HepG2 (cell line): ENCODE results near the gene GFOD1. TPM values are rescaled to one million over a fixed set of nuclear protein-coding genes. Genes with fewer than 3 reads are reported as not detected.

Experiments
- ATAC-seq: fragments of 200-7000 bp; cut with Tn5 transposase; 3 replicates; pipeline ENCODE4 v1.9.1; 2020; ENCODE audit warnings: mild to moderate bottlenecking, moderate library complexity
- BruUV-seq: library from RNA; stranded (reverse); fragments of 400-500 nt; replicated peaks from 2 replicates; lab custom pipeline; 2021; lab: Mats Ljungman, UMichigan
- CTCF ChIA-PET: fragments of 300-600 bp; formaldehyde crosslinking; extraction: SDS; loops from one replicate; lab custom pipeline; 2021; ENCODE audit warnings: low total read pairs, inconsistent platforms, low intra/inter-chr PET ratio; lab: Yijun Ruan, JAX
- POLR2A ChIA-PET: fragments of 350-600 bp; sonication (Branson Sonifier 250); formaldehyde crosslinking; loops from one replicate; lab custom pipeline; 2020; ENCODE audit warnings: antibody characterized with exemption, inconsistent platforms; lab: Yijun Ruan, JAX
- DNase-seq: peaks from one replicate; pipeline ENCODE4 v3.0.0-alpha.2; 2015; ENCODE audit warnings: low spot score
- FAIRE-seq: peaks from 3 replicates; lab custom pipeline; 2011; peaks lifted over from hg19 to GRCh38; lab: Jason Lieb, UNC
- H2AFZ ChIP-seq: one replicate; pipeline ENCODE4 v1.6.1; 2011; ENCODE audit warnings: low read length, inconsistent platforms
- H3K27ac ChIP-seq: fragments of 300-600 bp; 3 replicates; pipeline ENCODE4 v1.8.0; 2011; ENCODE audit warnings: mixed run types, mild to moderate bottlenecking, mixed read lengths, low read length, inconsistent platforms; ENCODE audit not compliant: insufficient read depth; ENCODE audit errors: extremely low read length
- H3K27me3 ChIP-seq, 2 experiments: fragments of 200-600 bp in 1 of 2; 2 replicates in 1 of 2; 3 replicates in 1 of 2; pipeline versions ENCODE4 v1.6.0 to v1.8.0; 2011; ENCODE audit warnings: low read length in 2 of 2, mild to moderate bottlenecking in 2 of 2, moderate library complexity in 2 of 2, inconsistent platforms in 1 of 2; ENCODE audit not compliant: insufficient read depth in 2 of 2, control insufficient read depth in 1 of 2
- H3K36me3 ChIP-seq, 2 experiments: fragments of 200-600 bp in 1 of 2; replicated peaks in 1 of 2; 2 replicates in 1 of 2; 3 replicates in 1 of 2; pipeline versions ENCODE4 v1.5.1 to v1.8.0; 2011; ENCODE audit warnings: low read length in 2 of 2, inconsistent platforms in 1 of 2; ENCODE audit not compliant: insufficient read depth in 2 of 2, control insufficient read depth in 1 of 2
- H3K4me1 ChIP-seq: 2 replicates; pipeline ENCODE4 v1.5.1; 2012; ENCODE audit warnings: low read length, inconsistent platforms; ENCODE audit not compliant: insufficient read depth
- H3K4me2 ChIP-seq: 2 replicates; pipeline ENCODE4 v1.6.0; 2011; ENCODE audit warnings: low read depth, low read length, inconsistent platforms
- H3K4me3 ChIP-seq, 3 experiments: fragments of 200-600 bp in 1 of 3; sonication (generic), shearing (Covaris generic) in 1 of 3; replicated peaks in 1 of 3; 2 replicates each; pipeline ENCODE4 v1.5.1; 2011 to 2016; ENCODE audit warnings: low read length in 3 of 3, inconsistent platforms in 2 of 3, low read depth in 2 of 3, mild to moderate bottlenecking in 2 of 3, control low read depth in 1 of 3, mixed read lengths in 1 of 3; ENCODE audit not compliant: insufficient read depth in 1 of 3
- H3K79me2 ChIP-seq: one replicate; pipeline ENCODE4 v1.6.1; 2011; ENCODE audit warnings: low read length, inconsistent platforms; ENCODE audit not compliant: insufficient read depth
- H3K9ac ChIP-seq: 2 replicates; pipeline ENCODE4 v1.6.0; 2011; ENCODE audit warnings: mild to moderate bottlenecking, low read depth, low read length, inconsistent platforms; ENCODE audit not compliant: insufficient read depth
- H3K9me3 ChIP-seq: 2 replicates; pipeline ENCODE4 v1.5.1; 2012; ENCODE audit warnings: mild to moderate bottlenecking, low read length
- H4K20me1 ChIP-seq: 2 replicates; pipeline ENCODE4 v1.6.0; 2011; ENCODE audit warnings: inconsistent platforms, mild to moderate bottlenecking, low read length, moderate library complexity; ENCODE audit not compliant: insufficient read depth
- ETV5 ChIP-seq: IDR thresholded peaks from 2 replicates; pipeline ENCODE4 v1.6.1; 2018; ENCODE audit warnings: missing biosample characterization, missing genetic modification reagents, inconsistent platforms, borderline replicate concordance
- KAT8 ChIP-seq: IDR thresholded peaks from 2 replicates; pipeline ENCODE4 v1.6.1; 2016; ENCODE audit warnings: missing genetic modification reagents, missing compliant biosample characterization
- KDM2A ChIP-seq: sonication (generic); formaldehyde crosslinking; IDR thresholded peaks from 2 replicates; pipeline ENCODE4 v1.4.0; 2020; ENCODE audit warnings: low read depth, missing genetic modification reagents, borderline replicate concordance
- MNT ChIP-seq: fragments of 450-650 bp; IDR thresholded peaks from 2 replicates; pipeline ENCODE4 v1.6.1; 2016
- MYPOP ChIP-seq: sonication (generic); formaldehyde crosslinking; IDR thresholded peaks from 2 replicates; pipeline ENCODE4 v1.8.1; 2023; ENCODE audit warnings: mild to moderate bottlenecking, moderate library complexity, missing genetic modification reagents
- PREB ChIP-seq: sonication (generic); formaldehyde crosslinking; IDR thresholded peaks from 2 replicates; pipeline ENCODE4 v1.4.0; 2020; ENCODE audit warnings: missing genetic modification reagents
- RXRA ChIP-seq: sonication (generic); formaldehyde crosslinking; IDR thresholded peaks from 2 replicates; pipeline ENCODE4 v1.5.1; 2020; ENCODE audit warnings: missing genetic modification reagents
- SMARCE1 ChIP-seq: fragments of 450-650 bp; IDR thresholded peaks from 2 replicates; pipeline ENCODE4 v1.6.1; 2017; ENCODE audit warnings: borderline replicate concordance
- ZNF10 ChIP-seq: sonication (generic); formaldehyde crosslinking; IDR thresholded peaks from 2 replicates; pipeline ENCODE4 v1.4.0; 2020; ENCODE audit warnings: mild to moderate bottlenecking, low read depth, missing genetic modification reagents, borderline replicate concordance
- ZNF274 ChIP-seq: sonication (generic); formaldehyde crosslinking; IDR thresholded peaks from 2 replicates; pipeline ENCODE4 v1.5.1; 2020; ENCODE audit warnings: mild to moderate bottlenecking, missing genetic modification reagents
- ZNF574 ChIP-seq: sonication (generic); formaldehyde crosslinking; IDR thresholded peaks from 2 replicates; pipeline ENCODE4 v1.4.0; 2020; ENCODE audit warnings: missing genetic modification reagents
- ZNF678 ChIP-seq: sonication (generic); formaldehyde crosslinking; IDR thresholded peaks from 2 replicates; pipeline ENCODE4 v1.4.0; 2020; ENCODE audit warnings: mild to moderate bottlenecking, missing genetic modification reagents
- WGBS: methylation state at CpG from one replicate; pipeline ENCODE4 v1.1.6; 2017; ENCODE audit warnings: low lambda C conversion rate; 5-methylcytosine and 5-hydroxymethylcytosine counted together
- in situ Hi-C: cut with HindIII; loops from 2 replicates; pipeline ENCODE4 v1.10.0; 2017; ENCODE audit warnings: low pct_unique_long_range_greater_than_20kb; ENCODE audit not compliant: extremely low pct_ligation_motif_present
- intact Hi-C: fragments of 100-400 bp; cut with micrococcal nuclease; formaldehyde crosslinking; loops from one replicate; pipeline ENCODE4 v1.10.0; 2022; ENCODE audit not compliant: unreplicated experiment
- polyA plus RNA-seq, 8 experiments: library from polyadenylated mRNA; depleted of rRNA in 3 of 8; stranded (reverse) in 7 of 8; unstranded in 1 of 8; fragments of >200 nt; fragmentation: Illumina TruSeq in 4 of 8; extraction: Trizol in 4 of 8; gene quantifications; 2 replicates each; pipeline versions ENCODE4 v1.2.1 to v1.2.3, GENCODE V29; 2011 to 2016; ENCODE audit warnings: low read depth in 4 of 8, missing spikeins in 1 of 8, mixed read lengths in 1 of 8; ENCODE audit not compliant: insufficient read depth in 1 of 8
- total RNA-seq, 5 experiments: library from RNA; depleted of rRNA; stranded (reverse); fragments of >200 nt; fragmentation: Illumina TruSeq; extraction: Trizol; gene quantifications; 2 replicates each; pipeline ENCODE4 v1.2.3, GENCODE V29; 2016; ENCODE audit warnings: low read depth in 1 of 5

GFOD1 gene
- total and polyA plus RNA-seq, 2 of the 13 experiments (the other 11 are each of a cell fraction or from before 2014, with no cell fraction given): 1.9 to 6.4 TPM

- TF ChIP-seq RXRA: no peak
- TF ChIP-seq SMARCE1: no peak
- TF ChIP-seq KDM2A (CRISPR knock-in tag): no peak
- TF ChIP-seq ZNF10 (CRISPR knock-in tag): no peak
- TF ChIP-seq PREB (CRISPR knock-in tag): no peak
- TF ChIP-seq ETV5 (CRISPR knock-in tag): no peak
- no peak for TF ChIP-seq MYPOP (CRISPR knock-in tag)
- no peak for TF ChIP-seq ZNF678 (CRISPR knock-in tag)
- no peak for TF ChIP-seq ZNF574 (CRISPR knock-in tag)
- no peak for TF ChIP-seq KAT8 (CRISPR knock-in tag)
- TF ChIP-seq ZNF274 (CRISPR knock-in tag): no peak
- TF ChIP-seq MNT: no peak
- H3K79me2 ChIP-seq: no peaks in the 10 kb centered on the region
- no peak for ATAC-seq
- no peak overlapping the region for H3K4me3 ChIP-seq
- H3K36me3 ChIP-seq: peaks cover 0 to 11% of the 10 kb centered on the region in 2 experiments; a peak in 1 of 5 replicates
- H3K27me3 ChIP-seq: no peaks in the 10 kb centered on the region
- ChIA-PET POLR2A (no interaction called here), CTCF (no interaction called here)
- no peak for FAIRE-seq
- over 99% methylated on average over 13 of the region's 15 CpGs for WGBS
- DNase-seq: no peak
- intact Hi-C loops: no loop called here
- no peak overlapping the region for H3K27ac ChIP-seq
- no peak overlapping the region for H3K4me2 ChIP-seq
- no peaks in the 10 kb centered on the region for H3K9me3 ChIP-seq
- peaks cover 7% of the 10 kb centered on the region; the same call in 1 of the 2 replicates for H3K4me1 ChIP-seq
- no peak overlapping the region for H3K9ac ChIP-seq
- no TSS peak for BruUV-seq
- in situ Hi-C loops: no loop called here
- H4K20me1 ChIP-seq: no peaks in the 10 kb centered on the region
- H2AFZ ChIP-seq: no peak overlapping the region
Observed at GRCh38 chr6:13451181-13451895, 36.1 kb downstream of the GFOD1 start.
